Endothelial cell of hepatic sinusoid (primary cell): ENCODE measurements around the gene ADH1A.
"Not testable (repeated sequence)": the region's sequence is repeated elsewhere in the genome, so short reads cannot be mapped to it uniquely, and the experiment has no call there.

Experiments
- in situ Hi-C: cut with HindIII; loops from 2 replicates; pipeline ENCODE4 v1.10.0; 2017; ENCODE audit warnings: low sequenced_read_pairs

Gene ADH1A

DNA sequence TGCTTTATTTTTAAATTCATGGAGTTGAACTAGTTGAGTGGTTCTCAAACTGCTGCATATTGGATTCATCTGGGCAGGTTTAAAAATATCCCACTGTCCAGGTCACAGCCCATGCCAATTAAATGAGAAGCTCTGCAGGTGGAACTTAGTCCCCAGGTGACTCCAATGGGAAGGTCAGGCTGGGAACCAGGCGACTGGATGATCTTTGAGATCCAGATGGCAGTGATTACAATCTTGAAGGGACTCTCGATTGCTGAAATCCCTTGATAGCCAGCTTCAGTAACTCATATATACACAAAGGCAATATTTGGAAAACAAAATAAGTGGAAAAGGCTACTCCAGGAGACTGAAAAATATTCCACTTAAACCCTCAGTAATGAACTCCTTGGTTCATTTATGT is 8.1 kb downstream of the ADH1A start:
- in situ Hi-C loops: no loop called here

DNA sequence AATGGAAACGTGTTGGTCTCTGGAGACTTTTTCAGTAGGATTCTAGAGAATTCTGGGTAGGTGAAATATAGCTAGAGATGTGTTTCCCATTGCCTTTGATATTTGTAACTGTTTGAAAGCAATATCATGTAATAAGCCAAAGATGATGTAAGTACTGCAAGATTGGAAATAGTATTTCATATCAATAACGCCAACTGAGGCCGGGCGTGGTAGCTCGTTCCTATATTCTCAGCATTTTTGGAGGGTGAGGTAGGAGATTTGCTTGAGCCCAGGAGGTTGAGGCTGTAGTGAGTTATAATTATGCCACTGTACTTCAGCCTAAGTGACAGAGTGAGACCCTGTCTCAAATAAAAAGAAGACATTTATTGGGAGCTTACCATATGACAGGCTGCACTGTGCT is 9.5 kb downstream of the ADH1A start:
- in situ Hi-C loops: no loop called here

GRCh38 chr4:99276417-99276816 is 14.4 kb downstream of the ADH1A start:
- in situ Hi-C loops: no loop called here

GRCh38 chr4:99275885-99276284 is 14.9 kb downstream of the ADH1A start:
- in situ Hi-C loops: no loop called here

GRCh38 chr4:99275050-99275449 is 15.7 kb downstream of the ADH1A start:
- in situ Hi-C loops: no loop called here

DNA sequence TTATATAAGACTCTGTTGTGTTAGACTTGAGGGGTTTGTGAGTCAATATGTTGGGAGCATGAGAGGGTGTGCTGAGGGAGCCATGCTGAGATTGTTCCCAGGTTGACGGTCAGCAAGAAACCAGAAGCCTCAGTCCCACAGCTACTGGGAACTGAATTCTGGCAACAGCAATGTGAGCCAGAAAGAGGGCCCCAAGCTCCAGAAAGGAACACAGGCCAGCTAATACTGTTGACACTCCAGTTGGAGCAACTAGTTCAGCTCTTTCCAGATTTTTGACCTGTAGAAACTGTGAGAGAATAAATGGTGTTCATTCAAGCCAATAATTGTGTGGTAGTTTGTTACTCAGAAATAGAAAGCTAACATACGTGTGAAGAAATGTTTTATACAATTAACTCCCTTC is 17.1 kb downstream of the ADH1A start:
- in situ Hi-C loops: no loop called here

GRCh38 chr4:99264927-99265326 is 25.9 kb downstream of the ADH1A start:
- in situ Hi-C loops: no loop called here

DNA sequence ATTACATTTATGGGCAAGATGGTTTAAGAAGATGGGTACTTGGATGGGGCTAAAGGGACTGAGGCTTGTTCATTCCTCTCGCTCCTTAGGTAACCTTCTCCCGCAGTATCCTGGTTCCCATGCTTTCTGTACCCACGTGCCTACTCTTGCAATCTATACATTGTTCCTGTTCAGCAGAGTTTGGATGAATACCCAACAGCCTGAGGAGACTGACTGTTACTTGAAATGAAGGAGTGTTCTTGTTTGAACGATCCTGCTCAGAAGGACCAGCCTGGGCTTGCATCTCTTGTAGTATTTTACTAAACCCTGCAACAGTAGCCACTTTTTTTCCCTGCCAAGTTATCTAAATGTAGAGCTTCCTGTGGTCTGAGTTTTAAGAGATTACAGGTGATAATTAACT is 38.0 kb downstream of the ADH1A start:
- in situ Hi-C loops: no loop called here

DNA sequence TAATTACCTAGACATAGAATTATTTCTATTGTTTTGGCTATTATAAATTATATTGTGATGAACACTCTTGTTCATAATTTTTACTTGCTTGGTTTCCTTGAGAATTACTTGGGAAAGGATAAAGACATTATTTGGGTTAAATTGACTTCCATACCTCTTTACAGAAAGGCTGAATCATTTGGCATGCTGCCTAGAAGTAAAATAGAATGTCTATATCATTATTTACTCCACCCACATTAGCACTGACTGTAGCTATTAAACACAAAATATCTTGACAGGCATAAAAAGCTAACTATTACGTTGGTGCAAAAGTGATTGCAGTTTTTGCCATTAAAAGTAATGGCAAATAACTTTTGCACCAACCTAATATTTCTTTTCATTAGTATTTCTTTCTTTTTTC is 42.1 kb downstream of the ADH1A start:
- in situ Hi-C loops: no loop called here

DNA sequence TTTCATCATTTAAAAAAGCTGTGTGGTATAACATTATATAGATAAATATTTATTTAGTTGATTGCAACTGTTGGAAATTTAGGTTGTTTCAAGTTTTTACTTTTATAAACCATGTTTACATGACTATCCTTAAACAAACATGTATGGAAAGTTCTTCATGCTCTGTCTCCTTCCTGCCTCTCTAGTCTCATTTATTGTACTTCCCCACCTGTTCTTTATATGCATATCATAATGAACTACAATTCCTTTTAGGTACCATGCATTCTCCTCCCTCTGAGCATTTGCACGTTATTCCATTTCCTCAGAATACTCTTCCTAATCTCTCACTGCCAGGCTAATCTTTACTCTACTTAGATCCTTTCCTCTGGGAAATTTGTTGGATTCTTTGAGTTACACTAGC is 54.8 kb downstream of the ADH1A start:
- in situ Hi-C loops: no loop called here

DNA sequence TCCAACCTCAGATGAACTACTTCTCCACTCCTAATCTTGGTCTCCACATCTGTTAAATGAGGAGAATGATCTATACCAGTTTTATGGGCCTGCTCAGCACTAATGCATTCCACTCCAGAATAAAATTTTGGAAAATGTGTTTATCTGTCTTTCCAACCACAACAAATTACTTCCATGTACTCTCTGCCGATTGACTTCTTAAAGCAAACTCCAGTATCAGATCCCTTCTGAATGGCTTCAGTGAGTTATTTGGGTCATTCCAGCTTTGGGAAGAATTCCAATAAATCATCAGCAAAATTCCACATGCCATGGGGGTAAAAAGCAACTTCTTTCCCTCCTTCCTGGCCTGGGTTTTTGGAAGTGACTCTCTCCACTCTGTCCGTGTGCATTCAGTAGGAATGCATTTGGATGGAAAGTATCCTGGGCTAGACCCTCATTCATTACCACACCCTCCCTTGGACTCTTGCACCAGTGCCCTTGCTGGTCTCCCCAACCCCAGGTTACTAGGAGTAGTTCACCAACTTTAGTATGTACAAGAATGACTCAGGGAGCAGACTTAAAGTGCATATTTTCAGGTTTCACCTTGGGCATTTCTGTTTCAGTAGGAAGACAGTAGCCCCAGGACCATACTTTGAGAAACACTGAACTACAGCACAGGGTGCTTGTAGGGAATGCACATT is 56.3 kb downstream of the ADH1A start:
- in situ Hi-C loops: no loop called here

GRCh38 chr4:99233397-99233796 is 57.4 kb downstream of the ADH1A start:
- in situ Hi-C loops: not testable (repeated sequence)

- in situ Hi-C loops: not testable (repeated sequence)
Observed at GRCh38 chr4:99228706-99229105, 62.1 kb downstream of the ADH1A start.

DNA sequence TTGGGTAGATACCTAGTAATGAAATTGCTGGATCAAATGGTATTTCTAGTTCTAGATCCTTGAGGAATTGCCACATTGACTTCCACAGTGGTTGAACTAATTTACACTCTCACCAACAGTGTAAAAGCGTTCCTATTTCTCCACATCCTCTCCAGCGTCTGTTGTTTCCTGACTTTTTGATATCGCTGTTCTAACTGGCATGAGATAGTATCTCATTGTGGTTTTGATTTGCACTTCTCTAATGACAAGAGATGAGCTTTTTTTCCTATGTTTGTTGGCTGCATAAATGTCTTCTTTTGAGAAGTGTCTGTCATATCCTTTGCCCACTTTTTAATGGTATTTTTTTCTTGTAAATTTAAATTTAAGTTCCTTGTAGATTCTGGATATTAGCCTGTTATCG is 63.1 kb downstream of the ADH1A start:
- in situ Hi-C loops: not testable (repeated sequence)
